ENCODE measurements around the gene PSMD6. TPM values are rescaled to one million over a fixed set of nuclear protein-coding genes. Genes with fewer than 3 reads are reported as not detected.
A peak's percentile ranks its signal among the peaks of the same experiment; 100 is the strongest.

Gene PSMD6
- polyA plus RNA-seq, 1 donor from 2014 or later, result 150 TPM

DNA sequence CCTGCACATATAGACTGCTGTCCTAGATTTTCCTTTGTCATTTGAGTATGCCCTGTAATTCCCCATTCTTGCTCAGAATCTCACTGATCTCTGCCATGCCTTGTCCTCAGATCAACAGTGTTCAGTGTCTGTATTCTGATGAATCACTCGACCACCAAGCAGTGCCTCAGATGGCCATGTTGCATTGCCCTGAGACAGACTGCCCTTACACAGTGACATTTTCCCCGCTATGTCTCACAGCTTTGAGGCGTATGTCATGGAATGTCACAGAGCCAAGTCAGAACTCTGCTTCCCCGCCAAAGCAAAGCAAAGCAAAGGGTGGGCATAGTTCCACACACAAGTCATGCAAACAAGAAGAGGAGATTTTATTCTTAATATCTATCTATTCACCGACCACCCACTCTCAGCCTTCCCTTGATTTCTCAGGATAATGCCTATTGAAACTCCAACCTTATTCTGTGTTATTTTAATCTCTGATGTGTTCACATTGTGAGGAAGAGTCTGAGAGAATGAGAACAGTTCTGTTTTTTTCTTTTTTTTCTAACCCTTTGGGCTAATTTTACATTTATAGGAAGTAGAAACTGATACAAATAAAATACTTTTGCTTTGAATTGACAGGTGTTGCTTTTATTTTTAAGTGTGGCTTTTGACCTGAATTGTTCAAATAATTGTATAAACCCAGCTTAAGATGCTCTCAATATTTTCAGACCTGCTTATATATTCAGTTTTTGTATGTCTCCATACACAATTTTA is 16.9 kb upstream of the PSMD6 start:
- Histone ChIP-seq H3K9me3 (ENCODE audit: low read length) (no peaks in the 10 kb centered on the region), H3K4me2 (ENCODE audit: low read length) (no peak overlapping the region), H3K27ac (ENCODE audit: low read length) (peak overlapping the region; percentile 52), H3K36me3 (ENCODE audit: insufficient read depth, low read length) (no peaks in the 10 kb centered on the region), H3F3A (ENCODE audit: insufficient read depth, low read length, poor library complexity, severe bottlenecking) (peaks cover 8% of the 10 kb centered on the region), H2AFZ (ENCODE audit: low read depth, low read length) (peak overlapping the region; percentile 0), H3K79me2 (replicated peaks; ENCODE audit: insufficient read depth, low read length) (no peaks in the 10 kb centered on the region), H4K20me1 (ENCODE audit: insufficient read depth) (no peaks in the 10 kb centered on the region), H3K9me2 (ENCODE audit: insufficient read depth, low read length) (no peaks in the 10 kb centered on the region), H3K4me3 (ENCODE audit: low read length) (no peak overlapping the region), H3K9ac (ENCODE audit: low read length) (no peak overlapping the region), H3K27me3 (ENCODE audit: insufficient read depth, low read depth, low read length) (no peaks in the 10 kb centered on the region)
- TF ChIP-seq REST (IDR thresholded peaks at IDR 0.05; ENCODE audit: borderline replicate concordance) (no peak), EP300 (conservative IDR thresholded peaks at IDR 0.05; ENCODE audit: poor library complexity, severe bottlenecking) (peak; percentile 24), RAD21 (conservative IDR thresholded peaks at IDR 0.05) (peak; percentile 14), SMC3 (conservative IDR thresholded peaks at IDR 0.05; ENCODE audit: poor library complexity) (peak; percentile 21), MXI1 (conservative IDR thresholded peaks at IDR 0.05; ENCODE audit: poor library complexity, severe bottlenecking) (no peak)

- Histone ChIP-seq H3K27ac (ENCODE audit: low read length) (peak overlapping the region; percentile 52), H3K27me3 (ENCODE audit: insufficient read depth, low read depth, low read length) (no peaks in the 10 kb centered on the region), H3K36me3 (ENCODE audit: insufficient read depth, low read length) (no peaks in the 10 kb centered on the region), H3F3A (ENCODE audit: insufficient read depth, low read length, poor library complexity, severe bottlenecking) (peaks cover 8% of the 10 kb centered on the region), H4K20me1 (ENCODE audit: insufficient read depth) (no peaks in the 10 kb centered on the region), H3K4me3 (ENCODE audit: low read length) (no peak overlapping the region), H3K9ac (ENCODE audit: low read length) (no peak overlapping the region), H2AFZ (ENCODE audit: low read depth, low read length) (no peak overlapping the region), H3K79me2 (replicated peaks; ENCODE audit: insufficient read depth, low read length) (no peaks in the 10 kb centered on the region), H3K9me3 (ENCODE audit: low read length) (no peaks in the 10 kb centered on the region), H3K4me2 (ENCODE audit: low read length) (no peak overlapping the region), H3K9me2 (ENCODE audit: insufficient read depth, low read length) (no peaks in the 10 kb centered on the region)
- no peak for TF ChIP-seq EP300 (conservative IDR thresholded peaks at IDR 0.05; ENCODE audit: poor library complexity, severe bottlenecking)
Measured at GRCh38 chr3:64039332-64039731, 16.0 kb upstream of the PSMD6 start.

DNA sequence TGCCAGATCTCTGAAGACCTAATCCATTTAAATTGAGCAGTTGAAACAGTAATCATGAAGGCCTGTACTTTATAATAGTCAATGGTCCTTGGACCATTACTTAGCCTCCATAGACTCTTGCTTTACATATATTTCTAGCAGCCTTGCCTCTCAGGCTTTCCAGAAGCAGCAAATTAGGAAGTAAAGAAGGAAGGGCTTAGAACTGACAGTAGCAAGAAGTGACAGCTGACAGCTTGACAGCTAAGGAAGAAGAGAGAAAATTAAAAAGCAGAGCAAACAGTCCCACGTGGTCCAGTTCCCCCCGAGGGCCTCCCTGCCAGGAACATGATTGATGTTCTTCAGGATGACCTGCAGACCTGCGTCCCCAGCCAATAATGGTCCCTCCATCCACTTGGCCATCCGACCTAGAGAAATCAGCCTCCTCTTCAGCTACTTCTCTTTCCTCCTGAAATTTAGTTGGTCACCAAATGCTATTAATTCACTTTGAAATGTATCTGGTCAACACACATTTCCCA is 15.0 kb upstream of the PSMD6 start:
- no peaks in the 10 kb centered on the region for H3K9me3 ChIP-seq (ENCODE audit: low read length)
- H3K4me3 ChIP-seq (ENCODE audit: low read length), result peak overlapping the region; percentile 31
- H4K20me1 ChIP-seq (ENCODE audit: insufficient read depth), result no peaks in the 10 kb centered on the region
- H3K4me2 ChIP-seq (ENCODE audit: low read length), result no peak overlapping the region
- peak overlapping the region; percentile 64 for H3K27ac ChIP-seq (ENCODE audit: low read length)
- H3K36me3 ChIP-seq (ENCODE audit: insufficient read depth, low read length), result no peaks in the 10 kb centered on the region
- peak overlapping the region; percentile 6 for H3K9ac ChIP-seq (ENCODE audit: low read length)
- TF ChIP-seq MXI1 (conservative IDR thresholded peaks at IDR 0.05; ENCODE audit: poor library complexity, severe bottlenecking) (no peak), CTCF (IDR thresholded peaks at IDR 0.05; ENCODE audit: poor library complexity, severe bottlenecking) (no peak), EP300 (conservative IDR thresholded peaks at IDR 0.05; ENCODE audit: poor library complexity, severe bottlenecking) (peak; percentile 93), TAF1 (IDR thresholded peaks at IDR 0.05; ENCODE audit: low read depth) (no peak), EZH2 (IDR thresholded peaks at IDR 0.05; ENCODE audit: borderline replicate concordance, insufficient read depth, low read length, poor library complexity, severe bottlenecking) (no peak), REST (IDR thresholded peaks at IDR 0.05; ENCODE audit: borderline replicate concordance) (peak; percentile 91), POLR2AphosphoS5 (IDR thresholded peaks at IDR 0.05) (peak; percentile 66), RAD21 (conservative IDR thresholded peaks at IDR 0.05) (no peak), SMC3 (conservative IDR thresholded peaks at IDR 0.05; ENCODE audit: poor library complexity) (no peak)
- no peaks in the 10 kb centered on the region for H3K79me2 ChIP-seq (replicated peaks; ENCODE audit: insufficient read depth, low read length)
- H2AFZ ChIP-seq (ENCODE audit: low read depth, low read length), result no peak overlapping the region
- peaks cover 8% of the 10 kb centered on the region for H3F3A ChIP-seq (ENCODE audit: insufficient read depth, low read length, poor library complexity, severe bottlenecking)
- H3K9me2 ChIP-seq (ENCODE audit: insufficient read depth, low read length), result no peaks in the 10 kb centered on the region
- no peaks in the 10 kb centered on the region for H3K27me3 ChIP-seq (ENCODE audit: insufficient read depth, low read depth, low read length)

All from neural cell (in vitro differentiated cells).